Psoas muscle (tissue), 8 donors: Measurements from ENCODE around the gene MRPL38. TPM values are rescaled to one million over a fixed set of nuclear protein-coding genes. Genes with fewer than 3 reads are reported as not detected.

Experiments used
- ATAC-seq, 4 donors: fragments of 200-7000 bp; cut with Tn5 transposase; one replicate each; pipeline ENCODE4 v1.9.1; 2020; ENCODE audit warnings: moderate library complexity in 3 of 4, mild to moderate bottlenecking in 2 of 4
- DNase-seq, 2 donors: peaks; one replicate each; pipeline ENCODE4 v3.0.0-alpha.2; 2020
- H3K27ac ChIP-seq: fragments of 200-600 bp; one replicate; pipeline ENCODE4 v1.8.0; 2022
- H3K27me3 ChIP-seq, 3 donors: fragments of 200-600 bp in 1 of 3; one replicate each; pipeline versions ENCODE4 v1.6.1 to v1.8.0; 2013 to 2022; ENCODE audit warnings: low read length in 2 of 3, mild to moderate bottlenecking in 2 of 3, moderate library complexity in 1 of 3; ENCODE audit not compliant: insufficient read depth in 3 of 3
- H3K36me3 ChIP-seq, 2 donors: fragments of 200-600 bp in 1 of 2; one replicate each; pipeline versions ENCODE4 v1.6.1 to v1.8.0; 2013 to 2022; ENCODE audit warnings: low read depth in 1 of 2, mild to moderate bottlenecking in 1 of 2, moderate library complexity in 1 of 2; ENCODE audit not compliant: insufficient read depth in 1 of 2
- H3K4me1 ChIP-seq: fragments of 200-600 bp; one replicate; pipeline ENCODE4 v1.8.0; 2022
- H3K4me3 ChIP-seq: fragments of 200-600 bp; one replicate; pipeline ENCODE4 v1.8.0; 2022; ENCODE audit warnings: mild to moderate bottlenecking
- H3K9me3 ChIP-seq: fragments of 200-600 bp; one replicate; pipeline ENCODE4 v1.8.0; 2022
- WGBS, 3 donors: extraction: QIAGEN DNeasy Blood & Tissue Kit; methylation state at CpG; one replicate each; pipeline versions ENCODE4 v1.1.6 to v1.1.7; 2013; 5-methylcytosine and 5-hydroxymethylcytosine counted together
- intact Hi-C, 2 donors: fragments of 100-400 bp; cut with DNase I; formaldehyde crosslinking; loops; one replicate each; pipeline versions ENCODE4 v1.11.0 to v1.14.2; 2022
- polyA plus RNA-seq, 3 donors: library from polyadenylated mRNA; stranded (reverse); fragments of 200-250 nt; gene quantifications; one replicate each; pipeline ENCODE4 v1.2.3, GENCODE V29; 2013
- total RNA-seq, 4 donors: library from RNA; stranded (reverse); fragmentation: NEBNext Ultra II Directional in 2 of 4; extraction: Animal tissue kit (Norgen Biotek cat#: 25700) in 2 of 4; gene quantifications; one replicate each; pipeline versions ENCODE4 v1.2.1 to v1.2.4, GENCODE V29; 2021 to 2023
- TF ChIP-seq, protein P1 (sequence below): fragments of 200-600 bp; IDR thresholded peaks from one replicate; pipeline ENCODE4 v1.8.0; 2022; ENCODE audit warnings: antibody characterized with exemption
- donor health status: healthy with polysubstance abuse.
- donor health status: DM: no; HTN: no; CAD: no; lungs with moderate emphysema.
- donor health status: Bipolar disorder and iron deficiency.
- donor health status: healthy.
- donor health status: DM: yes; HTN: yes; CAD: no.
- donor health status: DM: no; HTN: no; CAD: no.
- donor health status: DM: no; HTN: no; CAD: no.
- donor health status: DM: yes; HTN: yes; CAD: no.

MRPL38 gene
- total and polyA plus RNA-seq, 7 donors = 104 to 168 (median 115) TPM

DNA sequence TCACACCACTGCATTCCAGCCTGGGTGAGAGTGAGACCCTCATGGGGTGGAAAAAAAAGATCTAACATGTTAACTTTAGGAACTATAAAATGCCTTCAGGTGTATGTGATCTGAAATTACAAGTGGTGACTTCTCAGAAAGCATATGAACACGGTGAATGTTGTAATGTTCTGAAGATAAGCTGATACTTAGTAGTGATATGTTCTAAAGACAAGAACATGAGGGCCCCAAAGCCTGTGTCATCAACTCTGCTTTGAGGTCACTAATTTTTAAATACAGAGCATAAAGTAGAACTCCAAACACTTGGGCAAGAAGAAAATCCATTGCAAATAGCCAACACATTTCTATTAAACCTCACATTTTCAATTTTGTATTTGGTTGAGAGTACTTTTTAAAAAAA lies 38.8 kb upstream of the MRPL38 start:
- H3K27me3 ChIP-seq = no peaks in the 10 kb centered on the region
- peaks cover 5% of the 10 kb centered on the region for H3K4me1 ChIP-seq
- DNase-seq (no peak), ATAC-seq (no peak)
- 79 to 100% (median 89%) methylated on average over 1 of the region's 1 CpG for WGBS, 3 donors
- no peak overlapping the region for H3K27ac ChIP-seq
- H3K4me3 ChIP-seq = no peak overlapping the region
- peaks cover 0 to 48% of the 10 kb centered on the region in 2 donors for H3K36me3 ChIP-seq
- TF ChIP-seq, protein P1, sequence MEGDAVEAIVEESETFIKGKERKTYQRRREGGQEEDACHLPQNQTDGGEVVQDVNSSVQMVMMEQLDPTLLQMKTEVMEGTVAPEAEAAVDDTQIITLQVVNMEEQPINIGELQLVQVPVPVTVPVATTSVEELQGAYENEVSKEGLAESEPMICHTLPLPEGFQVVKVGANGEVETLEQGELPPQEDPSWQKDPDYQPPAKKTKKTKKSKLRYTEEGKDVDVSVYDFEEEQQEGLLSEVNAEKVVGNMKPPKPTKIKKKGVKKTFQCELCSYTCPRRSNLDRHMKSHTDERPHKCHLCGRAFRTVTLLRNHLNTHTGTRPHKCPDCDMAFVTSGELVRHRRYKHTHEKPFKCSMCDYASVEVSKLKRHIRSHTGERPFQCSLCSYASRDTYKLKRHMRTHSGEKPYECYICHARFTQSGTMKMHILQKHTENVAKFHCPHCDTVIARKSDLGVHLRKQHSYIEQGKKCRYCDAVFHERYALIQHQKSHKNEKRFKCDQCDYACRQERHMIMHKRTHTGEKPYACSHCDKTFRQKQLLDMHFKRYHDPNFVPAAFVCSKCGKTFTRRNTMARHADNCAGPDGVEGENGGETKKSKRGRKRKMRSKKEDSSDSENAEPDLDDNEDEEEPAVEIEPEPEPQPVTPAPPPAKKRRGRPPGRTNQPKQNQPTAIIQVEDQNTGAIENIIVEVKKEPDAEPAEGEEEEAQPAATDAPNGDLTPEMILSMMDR = no peak
- no peaks in the 10 kb centered on the region for H3K9me3 ChIP-seq
- intact Hi-C loops = loop anchor here in 1 of 2 donors (5.0 kb wide), 1 partner anchor 34 kb away; the partner anchor contains the start of genes ACOX1 and TEN1

DNA sequence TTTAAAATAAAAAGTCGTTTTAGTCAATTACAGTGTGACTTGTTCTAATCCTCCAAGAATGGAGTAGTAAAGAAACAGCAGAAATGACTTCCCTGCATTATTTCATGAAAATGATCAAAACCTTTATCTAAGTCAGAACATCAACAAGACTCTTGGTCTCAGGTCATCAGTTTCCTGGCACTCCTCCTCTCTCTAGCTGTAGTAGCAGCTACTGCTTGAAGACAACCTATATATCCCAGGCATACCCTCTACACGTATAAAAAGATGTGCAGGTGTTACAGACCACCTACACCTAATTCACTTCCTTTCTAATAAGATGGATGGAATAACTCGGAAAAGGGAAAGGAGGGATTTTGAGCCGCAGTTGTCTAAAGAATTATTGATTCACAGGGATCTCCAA lies 37.8 kb upstream of the MRPL38 start:
- intact Hi-C loops = loop anchor here in 1 of 2 donors (5.0 kb wide), 1 partner anchor 35 kb away; the partner anchor contains the start of genes ACOX1 and TEN1
- H3K36me3 ChIP-seq = peaks cover 0 to 38% of the 10 kb centered on the region in 2 donors

GRCh38 chr17:75941442-75941819 lies 36.7 kb upstream of the MRPL38 start:
- no peak for DNase-seq

More for the DNA sequence above, 37.8 kb upstream of the MRPL38 start:
- Histone ChIP-seq H3K4me3 (no peak overlapping the region), H3K27me3 (no peaks in the 10 kb centered on the region), H3K9me3 (no peaks in the 10 kb centered on the region), H3K27ac (no peak overlapping the region), H3K4me1 (peaks cover 5% of the 10 kb centered on the region)
- 89 to 91% (median 91%) methylated on average over 4 of the region's 4 CpGs for WGBS, 3 donors
- ATAC-seq (no peak), DNase-seq (no peak)
- TF ChIP-seq, protein P1 = no peak

GRCh38 chr17:75940727-75941441 lies 36.2 kb upstream of the MRPL38 start, which contains the start of gene FBF1:
Gene FBF1 (minus strand): TSS chr17:75941042. CDS start chr17:75938149, 2,893 bp downstream.
- Histone ChIP-seq H3K27ac (peak within 1 kb of the TSS; percentile 63), H3K4me3 (peak within 1 kb of the TSS; percentile 79), H3K4me1 (peaks cover 5% of the 10 kb centered on the region), H3K9me3 (no peaks in the 10 kb centered on the region), H3K36me3 (peaks cover 0 to 22% of the 10 kb centered on the region in 2 donors), H3K27me3 (no peaks in the 10 kb centered on the region)
- DNase-seq = peak; percentile 95 to 98
- TF ChIP-seq, protein P1 = no peak
- intact Hi-C loops = loop anchor here (2.0 to 5.0 kb wide), 2 partner anchors 36 to 40 kb away; partner anchors contain the start of genes ACOX1 (in 1 of the 2) and TEN1 (in 1 of the 2)
- 0 to 1% (median 0%) methylated on average over 54 to 63 of the region's 63 CpGs for WGBS, 3 donors
- ATAC-seq = peak; percentile 97 to 99 (median 98)

More at GRCh38 chr17:75941442-75941819, 36.7 kb upstream of the MRPL38 start:
- intact Hi-C loops = loop anchor here (2.0 to 5.0 kb wide), 2 partner anchors 36 to 39 kb away; partner anchors contain the start of genes ACOX1 (in 1 of the 2) and TEN1 (in 1 of the 2)
- Histone ChIP-seq H3K4me1 (peaks cover 5% of the 10 kb centered on the region), H3K27ac (peak overlapping the region; percentile 63), H3K36me3 (peaks cover 0 to 28% of the 10 kb centered on the region in 2 donors), H3K27me3 (no peaks in the 10 kb centered on the region), H3K9me3 (no peaks in the 10 kb centered on the region), H3K4me3 (peak overlapping the region; percentile 79)
- 12 to 26% (median 19%) methylated on average over 6 of the region's 6 CpGs for whole genome bisulfite sequencing, 3 donors
- TF ChIP-seq, protein P1 = no peak
- peak in 1 of 4 donors; percentile 26 for ATAC-seq
